ENCODE measurements around the gene RIMBP2.

DNA sequence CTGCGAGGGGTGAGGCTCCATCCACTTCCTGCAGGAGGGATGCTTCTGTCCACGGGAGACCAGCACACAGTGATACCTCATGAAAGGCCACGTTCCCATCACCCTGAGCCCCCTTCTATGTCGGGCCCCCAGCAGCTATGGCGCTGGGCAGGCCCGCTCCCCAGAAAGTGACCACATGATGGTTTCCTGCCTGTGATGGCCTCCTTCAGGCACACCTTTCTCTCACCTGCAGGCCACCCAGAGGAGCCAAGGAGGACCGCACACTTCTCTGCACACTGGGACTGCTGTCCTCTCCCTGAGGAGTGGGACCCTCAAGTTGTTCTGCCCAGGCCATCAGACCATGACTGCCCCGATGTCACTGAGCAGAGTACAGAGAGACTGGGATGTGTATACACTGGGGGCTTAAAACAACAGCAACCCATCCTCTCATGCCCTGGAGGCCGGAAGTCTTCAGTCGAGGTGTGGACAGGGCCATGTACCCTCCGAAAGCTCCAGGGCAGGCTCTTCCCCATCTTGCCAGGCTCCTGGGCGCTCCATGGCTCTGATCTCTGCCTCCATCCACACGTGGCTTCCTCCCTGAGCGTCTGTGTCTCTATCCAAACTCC lies 219.5 kb downstream of the RIMBP2 start:
- TF ChIP-seq POLR2A (IDR thresholded peaks at IDR 0.05) (no peak), CTCF (IDR thresholded peaks at IDR 0.05) (no peak)

Measured in vagina (tissue), 2 donors.